Neural cell (in vitro differentiated cells): Measurements from ENCODE around the gene SNTA1.
"Not testable (repeated sequence)": the region's sequence is repeated elsewhere in the genome, so short reads cannot be mapped to it uniquely, and the experiment has no call there.

Experiments used
- EP300 ChIP-seq: fragments of 450-650 bp; conservative IDR thresholded peaks from 2 replicates; pipeline ENCODE4 v1.6.1; 2014; ENCODE audit warnings: antibody characterized with exemption, mild to moderate bottlenecking, moderate library complexity; ENCODE audit not compliant: poor library complexity, severe bottlenecking
- MXI1 ChIP-seq: fragments of 450-650 bp; conservative IDR thresholded peaks from 2 replicates; pipeline ENCODE4 v1.6.1; 2014; ENCODE audit warnings: antibody characterized with exemption, mild to moderate bottlenecking; ENCODE audit not compliant: poor library complexity, severe bottlenecking
- TF ChIP-seq, protein P1 (sequence below): fragments of 450-650 bp; IDR thresholded peaks from 2 replicates; pipeline ENCODE4 v1.5.1; 2014; ENCODE audit warnings: antibody characterized with exemption, mild to moderate bottlenecking, moderate library complexity; ENCODE audit not compliant: poor library complexity, severe bottlenecking
- TF ChIP-seq, protein P2 (sequence below): IDR thresholded peaks from 2 replicates; pipeline ENCODE4 v1.6.1; 2012; ENCODE audit warnings: borderline replicate concordance

DNA sequence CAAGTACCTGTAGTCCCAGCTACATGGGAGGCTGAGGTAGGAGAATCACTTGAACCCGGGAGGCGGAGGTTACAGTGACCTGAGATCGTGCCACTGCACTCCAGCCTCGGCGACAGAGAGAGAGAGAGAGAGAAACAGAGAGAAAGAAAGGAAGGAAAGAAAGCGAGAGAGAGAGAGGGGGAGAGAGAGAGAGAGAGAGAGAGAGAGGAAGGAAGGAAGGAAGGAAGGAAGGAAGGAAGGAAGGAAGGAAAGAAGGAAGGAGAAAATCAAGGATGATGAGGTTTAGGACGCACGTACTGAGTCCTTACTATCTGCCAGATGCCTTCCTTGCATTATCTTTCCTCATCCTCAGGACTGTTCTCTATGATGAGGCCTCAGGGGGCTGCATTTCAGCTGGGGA, 21.2 kb upstream of the SNTA1 start:
- not testable (repeated sequence) for TF ChIP-seq MXI1, EP300
- TF ChIP-seq, protein P1, sequence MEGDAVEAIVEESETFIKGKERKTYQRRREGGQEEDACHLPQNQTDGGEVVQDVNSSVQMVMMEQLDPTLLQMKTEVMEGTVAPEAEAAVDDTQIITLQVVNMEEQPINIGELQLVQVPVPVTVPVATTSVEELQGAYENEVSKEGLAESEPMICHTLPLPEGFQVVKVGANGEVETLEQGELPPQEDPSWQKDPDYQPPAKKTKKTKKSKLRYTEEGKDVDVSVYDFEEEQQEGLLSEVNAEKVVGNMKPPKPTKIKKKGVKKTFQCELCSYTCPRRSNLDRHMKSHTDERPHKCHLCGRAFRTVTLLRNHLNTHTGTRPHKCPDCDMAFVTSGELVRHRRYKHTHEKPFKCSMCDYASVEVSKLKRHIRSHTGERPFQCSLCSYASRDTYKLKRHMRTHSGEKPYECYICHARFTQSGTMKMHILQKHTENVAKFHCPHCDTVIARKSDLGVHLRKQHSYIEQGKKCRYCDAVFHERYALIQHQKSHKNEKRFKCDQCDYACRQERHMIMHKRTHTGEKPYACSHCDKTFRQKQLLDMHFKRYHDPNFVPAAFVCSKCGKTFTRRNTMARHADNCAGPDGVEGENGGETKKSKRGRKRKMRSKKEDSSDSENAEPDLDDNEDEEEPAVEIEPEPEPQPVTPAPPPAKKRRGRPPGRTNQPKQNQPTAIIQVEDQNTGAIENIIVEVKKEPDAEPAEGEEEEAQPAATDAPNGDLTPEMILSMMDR, result not testable (repeated sequence)
- TF ChIP-seq, protein P2, sequence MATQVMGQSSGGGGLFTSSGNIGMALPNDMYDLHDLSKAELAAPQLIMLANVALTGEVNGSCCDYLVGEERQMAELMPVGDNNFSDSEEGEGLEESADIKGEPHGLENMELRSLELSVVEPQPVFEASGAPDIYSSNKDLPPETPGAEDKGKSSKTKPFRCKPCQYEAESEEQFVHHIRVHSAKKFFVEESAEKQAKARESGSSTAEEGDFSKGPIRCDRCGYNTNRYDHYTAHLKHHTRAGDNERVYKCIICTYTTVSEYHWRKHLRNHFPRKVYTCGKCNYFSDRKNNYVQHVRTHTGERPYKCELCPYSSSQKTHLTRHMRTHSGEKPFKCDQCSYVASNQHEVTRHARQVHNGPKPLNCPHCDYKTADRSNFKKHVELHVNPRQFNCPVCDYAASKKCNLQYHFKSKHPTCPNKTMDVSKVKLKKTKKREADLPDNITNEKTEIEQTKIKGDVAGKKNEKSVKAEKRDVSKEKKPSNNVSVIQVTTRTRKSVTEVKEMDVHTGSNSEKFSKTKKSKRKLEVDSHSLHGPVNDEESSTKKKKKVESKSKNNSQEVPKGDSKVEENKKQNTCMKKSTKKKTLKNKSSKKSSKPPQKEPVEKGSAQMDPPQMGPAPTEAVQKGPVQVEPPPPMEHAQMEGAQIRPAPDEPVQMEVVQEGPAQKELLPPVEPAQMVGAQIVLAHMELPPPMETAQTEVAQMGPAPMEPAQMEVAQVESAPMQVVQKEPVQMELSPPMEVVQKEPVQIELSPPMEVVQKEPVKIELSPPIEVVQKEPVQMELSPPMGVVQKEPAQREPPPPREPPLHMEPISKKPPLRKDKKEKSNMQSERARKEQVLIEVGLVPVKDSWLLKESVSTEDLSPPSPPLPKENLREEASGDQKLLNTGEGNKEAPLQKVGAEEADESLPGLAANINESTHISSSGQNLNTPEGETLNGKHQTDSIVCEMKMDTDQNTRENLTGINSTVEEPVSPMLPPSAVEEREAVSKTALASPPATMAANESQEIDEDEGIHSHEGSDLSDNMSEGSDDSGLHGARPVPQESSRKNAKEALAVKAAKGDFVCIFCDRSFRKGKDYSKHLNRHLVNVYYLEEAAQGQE, result not testable (repeated sequence)
